K562 (cell line): Measurements from ENCODE around the gene VIP. TPM values are rescaled to one million over a fixed set of nuclear protein-coding genes. Genes with fewer than 3 reads are reported as not detected.

ENCODE experiments used
- CBX1 ChIP-seq: sonication (generic); IDR thresholded peaks from 2 replicates; pipeline ENCODE4 v1.6.1; 2016; ENCODE audit warnings: antibody characterized with exemption, low read depth, mild to moderate bottlenecking
- CEBPG ChIP-seq, 3 experiments: fragments of 200-800 bp in 1 of 3; sonication (Bioruptor generic) in 1 of 3; sonication (generic) in 1 of 3; formaldehyde crosslinking in 1 of 3; IDR thresholded peaks in 2 of 3; conservative IDR thresholded peaks in 1 of 3; 2 replicates each; pipeline versions ENCODE4 v1.6.1 to v1.8.0; 2016 to 2022; ENCODE audit warnings: missing compliant biosample characterization in 2 of 3, missing genetic modification characterization in 2 of 3, mild to moderate bottlenecking in 1 of 3, missing genetic modification reagents in 1 of 3
- CREBBP ChIP-seq: IDR thresholded peaks from one replicate; pipeline ENCODE4 v1.6.1; 2012; ENCODE audit warnings: low read depth, mild to moderate bottlenecking, control low read depth, inconsistent platforms, low read length
- GATA2 ChIP-seq: sonication (generic); formaldehyde crosslinking; IDR thresholded peaks from 2 replicates; pipeline ENCODE4 v1.4.0; 2020; ENCODE audit warnings: mild to moderate bottlenecking, missing genetic modification reagents
- GTF2E2 ChIP-seq: fragments of 200-800 bp; sonication (Bioruptor generic); IDR thresholded peaks from 2 replicates; pipeline ENCODE4 v1.6.1; 2016; ENCODE audit warnings: missing genetic modification characterization, missing compliant biosample characterization
- HDAC8 ChIP-seq: fragments of 450-650 bp; IDR thresholded peaks from 2 replicates; pipeline ENCODE4 v1.6.1; 2016; ENCODE audit warnings: mild to moderate bottlenecking, missing genetic modification characterization, moderate library complexity, missing compliant biosample characterization
- HNRNPUL1 ChIP-seq: fragments of 200-400 bp; formaldehyde crosslinking; IDR thresholded peaks from 2 replicates; pipeline ENCODE4 v1.6.1; 2017; ENCODE audit warnings: low read length
- KAT7 ChIP-seq: sonication (generic); formaldehyde crosslinking; IDR thresholded peaks from 2 replicates; pipeline ENCODE4 v1.8.0; 2022; ENCODE audit warnings: missing genetic modification reagents, mild to moderate bottlenecking, borderline replicate concordance
- PCBP1 ChIP-seq: fragments of 200-400 bp; formaldehyde crosslinking; IDR thresholded peaks from 2 replicates; pipeline ENCODE4 v1.6.1; 2018; ENCODE audit warnings: mild to moderate bottlenecking, low read depth, low read length; ENCODE audit not compliant: poor library complexity, severe bottlenecking
- polyA plus RNA-seq, 8 experiments: library from polyadenylated mRNA; depleted of rRNA in 4 of 8; stranded (reverse) in 5 of 8; unstranded in 3 of 8; fragments of >200 nt; fragmentation: Nextera tagmentation in 2 of 8; fragmentation: Illumina TruSeq in 1 of 8; extraction: Ambion mirVana in 2 of 8; extraction: Trizol in 1 of 8; gene quantifications; 2 replicates each; pipeline versions ENCODE4 v1.2.1 to v1.2.3, GENCODE V29; 2011 to 2014; ENCODE audit warnings: inconsistent platforms in 1 of 8, missing spikeins in 1 of 8
- total RNA-seq, 7 experiments: library from RNA; depleted of rRNA in 6 of 7; stranded (reverse); fragments of >200 nt in 6 of 7; fragmentation: Illumina TruSeq in 2 of 7; extraction: Trizol in 2 of 7; gene quantifications; 2 replicates each; pipeline versions ENCODE4 v1.2.1 to v1.2.3, GENCODE V29; 2011 to 2021; ENCODE audit warnings: low replicate concordance in 1 of 7
- TF ChIP-seq, protein P1 (sequence below): fragments of 450-650 bp; IDR thresholded peaks from 2 replicates; pipeline ENCODE4 v1.7.0; 2016; ENCODE audit warnings: borderline replicate concordance
- TF ChIP-seq, protein P2 (sequence below), 2 experiments: fragments of 450-650 bp in 1 of 2; sonication (generic) in 1 of 2; formaldehyde crosslinking in 1 of 2; IDR thresholded peaks in 1 of 2; conservative IDR thresholded peaks in 1 of 2; 2 replicates each; pipeline versions ENCODE4 v1.6.1 to v1.8.1; 2016 to 2023; ENCODE audit warnings: mild to moderate bottlenecking in 2 of 2, moderate library complexity in 2 of 2, inconsistent platforms in 1 of 2, missing genetic modification reagents in 1 of 2

Gene VIP
- total and polyA plus RNA-seq, 9 of the 15 experiments (the other 6 are each of a cell fraction or from before 2014, with no cell fraction given) = 0.08 TPM; not detected in 8

DNA sequence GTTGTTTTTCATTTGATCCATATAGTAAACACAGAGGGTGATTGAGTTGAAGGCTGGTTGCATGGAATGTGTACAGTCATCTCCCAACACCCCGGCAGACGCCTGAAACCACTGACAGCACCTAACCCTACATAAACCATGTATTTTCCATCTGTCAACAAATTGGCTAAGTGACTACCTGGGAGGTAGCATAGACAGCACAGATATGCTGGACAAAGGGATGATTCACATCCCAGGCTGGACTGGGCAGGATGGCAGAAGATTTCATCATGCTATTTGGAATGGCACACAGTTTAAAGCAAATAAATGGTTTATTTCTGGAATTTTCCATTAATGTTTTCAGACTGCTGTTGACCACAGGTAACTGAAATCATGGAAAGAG, 4.4 kb upstream of the VIP start (continued):
- TF ChIP-seq KAT7 = no peak
- no peak for TF ChIP-seq GATA2 (CRISPR knock-in tag)
- TF ChIP-seq CBX1 = no peak
- TF ChIP-seq PCBP1 = no peak
- TF ChIP-seq GTF2E2 (tag) = no peak
- TF ChIP-seq CEBPG (CRISPR knock-in tag; IDR thresholded peaks at IDR 0.05) = no peak
- TF ChIP-seq CEBPG (tag; conservative IDR thresholded peaks at IDR 0.05 in 1 of 2, IDR thresholded peaks at IDR 0.05 in 1 of 2) = peak in 1 of 2 experiments; percentile 72; a peak in 2 of 4 replicates
- TF ChIP-seq, protein P1, sequence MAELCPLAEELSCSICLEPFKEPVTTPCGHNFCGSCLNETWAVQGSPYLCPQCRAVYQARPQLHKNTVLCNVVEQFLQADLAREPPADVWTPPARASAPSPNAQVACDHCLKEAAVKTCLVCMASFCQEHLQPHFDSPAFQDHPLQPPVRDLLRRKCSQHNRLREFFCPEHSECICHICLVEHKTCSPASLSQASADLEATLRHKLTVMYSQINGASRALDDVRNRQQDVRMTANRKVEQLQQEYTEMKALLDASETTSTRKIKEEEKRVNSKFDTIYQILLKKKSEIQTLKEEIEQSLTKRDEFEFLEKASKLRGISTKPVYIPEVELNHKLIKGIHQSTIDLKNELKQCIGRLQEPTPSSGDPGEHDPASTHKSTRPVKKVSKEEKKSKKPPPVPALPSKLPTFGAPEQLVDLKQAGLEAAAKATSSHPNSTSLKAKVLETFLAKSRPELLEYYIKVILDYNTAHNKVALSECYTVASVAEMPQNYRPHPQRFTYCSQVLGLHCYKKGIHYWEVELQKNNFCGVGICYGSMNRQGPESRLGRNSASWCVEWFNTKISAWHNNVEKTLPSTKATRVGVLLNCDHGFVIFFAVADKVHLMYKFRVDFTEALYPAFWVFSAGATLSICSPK = no peak
- no peak for TF ChIP-seq HNRNPUL1
- TF ChIP-seq CREBBP = no peak
- no peak for TF ChIP-seq HDAC8 (tag)
- TF ChIP-seq, protein P2, sequence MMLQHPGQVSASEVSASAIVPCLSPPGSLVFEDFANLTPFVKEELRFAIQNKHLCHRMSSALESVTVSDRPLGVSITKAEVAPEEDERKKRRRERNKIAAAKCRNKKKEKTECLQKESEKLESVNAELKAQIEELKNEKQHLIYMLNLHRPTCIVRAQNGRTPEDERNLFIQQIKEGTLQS (IDR thresholded peaks at IDR 0.05) = peak; percentile 31; the same call in 1 of the 2 replicates
- TF ChIP-seq, protein P2 (CRISPR knock-in tag; conservative IDR thresholded peaks at IDR 0.05) = no peak
